A673 (cell line): ENCODE data around the gene CPA1. TPM values are rescaled to one million over a fixed set of nuclear protein-coding genes. Genes with fewer than 3 reads are reported as not detected.

Experiments used
- BruUV-seq: library from RNA; stranded (reverse); fragments of 400-500 nt; replicated peaks from 2 replicates; lab custom pipeline; 2021; lab: Mats Ljungman, UMichigan
- CTCF ChIA-PET: fragments of 300-600 bp; sonication (Branson Sonifier 250); formaldehyde crosslinking; loops from one replicate; lab custom pipeline; 2022; ENCODE audit warnings: antibody characterized with exemption; lab: Charles Lee
- POLR2A ChIA-PET: fragments of 300-600 bp; sonication (Branson Sonifier 250); formaldehyde crosslinking; loops from one replicate; lab custom pipeline; 2022; ENCODE audit warnings: antibody characterized with exemption; ENCODE audit not compliant: low non-redundant PET; lab: Charles Lee
- DNase-seq: peaks from one replicate; pipeline ENCODE4 v3.0.0-alpha.2; 2015; ENCODE audit warnings: low spot score
- H3K27ac ChIP-seq: fragments of 200-600 bp; sonication (generic); 2 replicates; pipeline ENCODE4 v1.5.1; 2016; ENCODE audit warnings: mixed run types, low read depth, mild to moderate bottlenecking, mixed read lengths, antibody characterized with exemption, low read length; ENCODE audit not compliant: poor library complexity, severe bottlenecking
- H3K27me3 ChIP-seq: fragments of 200-600 bp; sonication (generic); replicated peaks from 2 replicates; pipeline ENCODE4 v1.6.1; 2017; ENCODE audit warnings: mixed run types, low read depth, mild to moderate bottlenecking, mixed read lengths, antibody characterized with exemption, low read length; ENCODE audit not compliant: insufficient read depth, poor library complexity
- H3K36me3 ChIP-seq: fragments of 200-600 bp; sonication (generic); 2 replicates; pipeline ENCODE4 v1.6.1; 2016; ENCODE audit warnings: mixed run types, mild to moderate bottlenecking, mixed read lengths, antibody characterized with exemption, low read length; ENCODE audit not compliant: insufficient read depth, poor library complexity, severe bottlenecking
- H3K4me1 ChIP-seq: fragments of 200-600 bp; sonication (generic); 2 replicates; pipeline ENCODE4 v1.6.1; 2017; ENCODE audit warnings: mixed run types, mild to moderate bottlenecking, mixed read lengths, antibody characterized with exemption, low read length; ENCODE audit not compliant: insufficient read depth, poor library complexity, severe bottlenecking
- H3K4me3 ChIP-seq: fragments of 200-600 bp; sonication (generic); 2 replicates; pipeline ENCODE4 v1.5.1; 2016; ENCODE audit warnings: low read depth, mixed run types, mild to moderate bottlenecking, mixed read lengths, low read length; ENCODE audit not compliant: poor library complexity, severe bottlenecking
- H3K9me3 ChIP-seq: fragments of 200-600 bp; sonication (generic); 2 replicates; pipeline ENCODE4 v1.6.1; 2016; ENCODE audit warnings: mixed run types, low read depth, mild to moderate bottlenecking, mixed read lengths, antibody characterized with exemption, low read length; ENCODE audit not compliant: poor library complexity, severe bottlenecking
- EZH2 ChIP-seq: fragments of 200-600 bp; sonication (generic); IDR thresholded peaks from 2 replicates; pipeline ENCODE4 v1.6.1; 2017; ENCODE audit warnings: borderline replicate concordance, low read depth, mild to moderate bottlenecking, mixed read lengths, antibody characterized with exemption, low read length; ENCODE audit not compliant: poor library complexity, severe bottlenecking
- intact Hi-C: fragments of 100-400 bp; cut with micrococcal nuclease; formaldehyde crosslinking; loops from one replicate; pipeline ENCODE4 v1.10.0; 2022; ENCODE audit not compliant: unreplicated experiment
- total RNA-seq: library from RNA; stranded (reverse); gene quantifications from 2 replicates; pipeline ENCODE4 v1.2.3, GENCODE V29; 2021
- TF ChIP-seq, protein P1 (sequence below): fragments of 300-800, 200-600 bp; sonication (generic); conservative IDR thresholded peaks from 2 replicates; pipeline ENCODE4 v1.5.1; 2017; ENCODE audit warnings: low read depth, mild to moderate bottlenecking, antibody characterized with exemption, low read length, moderate library complexity, mixed read lengths

The CPA1 gene
- total RNA-seq, 1 experiment from 2014 or later: not detected

GRCh38 chr7:130352194-130353074 is 27.9 kb upstream of the CPA1 start:
- BruUV-seq: no TSS peak
- Histone ChIP-seq H3K36me3 (no peaks in the 10 kb centered on the region), H3K9me3 (no peaks in the 10 kb centered on the region), H3K4me3 (no peak overlapping the region), H3K4me1 (peaks cover 18% of the 10 kb centered on the region), H3K27ac (no peak overlapping the region), H3K27me3 (no peaks in the 10 kb centered on the region)
- DNase-seq: peak; percentile 31
- ChIA-PET POLR2A (no interaction called here), CTCF (no interaction called here)
- intact Hi-C loops: loop anchor here (2.0 kb wide), 1 partner anchor 74 kb away; no protein-coding TSS in a partner anchor
- no peak for TF ChIP-seq EZH2
- TF ChIP-seq, protein P1, sequence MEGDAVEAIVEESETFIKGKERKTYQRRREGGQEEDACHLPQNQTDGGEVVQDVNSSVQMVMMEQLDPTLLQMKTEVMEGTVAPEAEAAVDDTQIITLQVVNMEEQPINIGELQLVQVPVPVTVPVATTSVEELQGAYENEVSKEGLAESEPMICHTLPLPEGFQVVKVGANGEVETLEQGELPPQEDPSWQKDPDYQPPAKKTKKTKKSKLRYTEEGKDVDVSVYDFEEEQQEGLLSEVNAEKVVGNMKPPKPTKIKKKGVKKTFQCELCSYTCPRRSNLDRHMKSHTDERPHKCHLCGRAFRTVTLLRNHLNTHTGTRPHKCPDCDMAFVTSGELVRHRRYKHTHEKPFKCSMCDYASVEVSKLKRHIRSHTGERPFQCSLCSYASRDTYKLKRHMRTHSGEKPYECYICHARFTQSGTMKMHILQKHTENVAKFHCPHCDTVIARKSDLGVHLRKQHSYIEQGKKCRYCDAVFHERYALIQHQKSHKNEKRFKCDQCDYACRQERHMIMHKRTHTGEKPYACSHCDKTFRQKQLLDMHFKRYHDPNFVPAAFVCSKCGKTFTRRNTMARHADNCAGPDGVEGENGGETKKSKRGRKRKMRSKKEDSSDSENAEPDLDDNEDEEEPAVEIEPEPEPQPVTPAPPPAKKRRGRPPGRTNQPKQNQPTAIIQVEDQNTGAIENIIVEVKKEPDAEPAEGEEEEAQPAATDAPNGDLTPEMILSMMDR: no peak

DNA sequence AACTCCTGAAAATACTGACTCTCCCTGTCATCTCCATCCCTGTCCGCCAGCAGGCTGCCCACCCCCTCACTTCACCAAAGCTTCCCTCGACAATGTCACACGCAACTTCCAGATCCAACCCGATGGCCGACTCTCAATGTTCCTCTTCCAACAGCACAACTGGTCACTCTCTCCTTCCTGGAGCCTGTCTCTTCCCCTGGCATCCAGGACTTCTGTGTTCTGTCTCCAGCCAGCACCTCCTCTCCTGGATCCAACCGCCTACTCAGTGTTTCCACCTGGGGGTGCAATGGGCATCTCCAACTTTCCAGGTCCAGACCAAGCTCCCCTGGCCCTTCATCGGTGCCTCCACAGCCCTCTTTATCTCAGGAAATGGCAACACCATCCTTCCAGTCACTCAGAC is 27.1 kb upstream of the CPA1 start:
- DNase-seq: no peak
- Histone ChIP-seq H3K36me3 (no peaks in the 10 kb centered on the region), H3K4me3 (no peak overlapping the region), H3K27me3 (no peaks in the 10 kb centered on the region), H3K9me3 (no peaks in the 10 kb centered on the region), H3K4me1 (peaks cover 18% of the 10 kb centered on the region), H3K27ac (no peak overlapping the region)
- ChIA-PET CTCF (no interaction called here), POLR2A (no interaction called here)
- no TSS peak for BruUV-seq
- intact Hi-C loops: loop anchor here (2.0 kb wide), 1 partner anchor 74 kb away; no protein-coding TSS in a partner anchor
- TF ChIP-seq EZH2: no peak
- TF ChIP-seq, protein P1: no peak

DNA sequence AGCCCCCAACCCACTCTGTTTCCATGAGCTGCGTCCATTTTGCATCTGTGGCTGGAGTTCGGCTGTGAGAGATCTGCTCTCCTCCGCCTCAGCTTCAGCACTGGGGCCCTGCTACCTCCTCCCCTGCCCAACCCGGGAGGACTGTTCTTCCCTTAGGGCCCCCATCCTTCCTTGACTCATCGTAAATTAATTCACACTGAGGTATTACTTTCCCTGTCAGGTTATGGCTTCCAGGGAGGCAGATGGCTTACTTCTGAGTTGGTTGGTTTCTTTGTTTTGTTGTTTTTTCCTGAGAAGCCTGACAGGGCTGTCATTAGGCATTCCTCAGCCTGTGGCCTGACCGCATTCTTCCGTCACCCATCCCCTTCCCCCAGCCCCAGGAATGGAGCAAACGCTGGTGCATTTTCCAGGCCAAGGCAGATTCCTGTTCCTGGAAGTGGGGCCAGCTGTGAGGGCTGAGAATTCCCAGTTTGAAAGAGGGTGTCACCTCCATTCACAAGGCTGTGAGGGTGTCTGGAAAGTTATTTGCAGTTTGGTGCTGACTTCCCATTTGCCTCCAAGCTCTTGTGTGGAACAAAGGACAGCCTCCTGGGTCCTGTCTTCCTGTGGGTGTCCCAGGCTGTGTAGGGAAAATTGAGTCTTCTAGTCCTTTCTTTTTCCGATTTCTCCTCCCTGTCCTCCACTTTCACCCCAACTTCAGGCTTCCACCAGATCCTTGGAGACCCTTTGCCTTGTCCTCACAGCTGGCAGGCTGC is 24.0 kb upstream of the CPA1 start:
- H3K4me3 ChIP-seq: no peak overlapping the region
- DNase-seq: peak; percentile 36

More for the DNA sequence above, 24.0 kb upstream of the CPA1 start:
- Histone ChIP-seq H3K36me3 (no peaks in the 10 kb centered on the region), H3K27me3 (no peaks in the 10 kb centered on the region), H3K9me3 (peaks cover 5% of the 10 kb centered on the region), H3K4me1 (peaks cover 18% of the 10 kb centered on the region), H3K27ac (peak overlapping the region; percentile 59)
- POLR2A ChIA-PET: no interaction called here
- no TSS peak for BruUV-seq
- intact Hi-C loops: no loop called here
- TF ChIP-seq, protein P1: no peak
- TF ChIP-seq EZH2: no peak
- CTCF ChIA-PET: no interaction called here
